RWPE1 (cell line): ENCODE results near the gene PPP1R3G.

Source experiments
- CTCF ChIA-PET: fragments of 350-600 bp; sonication (Branson Sonifier 250); formaldehyde crosslinking; extraction: SDS; loops from one replicate; lab custom pipeline; 2021; lab: Yijun Ruan, JAX
- POLR2A ChIA-PET: fragments of 400-600 bp; formaldehyde crosslinking; extraction: SDS; loops from one replicate; lab custom pipeline; 2020; ENCODE audit warnings: antibody characterized with exemption; ENCODE audit not compliant: low non-redundant PET; lab: Yijun Ruan, JAX
- DNase-seq: peaks from one replicate; pipeline ENCODE4 v3.0.0; 2012; ENCODE audit warnings: low spot score
- H3K27ac ChIP-seq: fragments of 450-650 bp; 2 replicates; pipeline ENCODE4 v1.5.1; 2017
- TF ChIP-seq, protein P1 (sequence below): fragments of 450-650 bp; conservative IDR thresholded peaks from 2 replicates; pipeline ENCODE4 v1.5.1; 2017; ENCODE audit warnings: low read depth, mild to moderate bottlenecking

PPP1R3G gene

DNA sequence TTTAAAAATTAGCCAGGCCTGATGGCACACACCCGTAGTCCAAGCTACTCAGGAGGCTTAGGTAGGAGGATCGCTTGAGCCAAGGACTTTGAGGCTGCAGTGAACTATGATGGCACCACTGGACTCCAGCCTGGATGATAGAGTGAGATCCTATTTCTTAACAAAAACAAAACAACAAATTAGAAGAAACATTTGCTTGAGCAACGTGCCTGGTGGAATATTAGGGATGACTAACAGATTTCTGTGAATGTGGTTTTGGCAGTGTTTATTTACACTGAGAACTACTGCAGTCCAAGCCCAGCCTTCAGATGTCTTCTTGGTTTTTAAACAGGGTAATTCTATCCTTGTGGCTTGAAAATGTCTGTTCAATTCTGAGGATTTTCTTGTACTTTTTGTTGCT lies 9.2 kb downstream of the PPP1R3G start:
- no peak overlapping the region for H3K27ac ChIP-seq
- no peak for DNase-seq
- TF ChIP-seq, protein P1, sequence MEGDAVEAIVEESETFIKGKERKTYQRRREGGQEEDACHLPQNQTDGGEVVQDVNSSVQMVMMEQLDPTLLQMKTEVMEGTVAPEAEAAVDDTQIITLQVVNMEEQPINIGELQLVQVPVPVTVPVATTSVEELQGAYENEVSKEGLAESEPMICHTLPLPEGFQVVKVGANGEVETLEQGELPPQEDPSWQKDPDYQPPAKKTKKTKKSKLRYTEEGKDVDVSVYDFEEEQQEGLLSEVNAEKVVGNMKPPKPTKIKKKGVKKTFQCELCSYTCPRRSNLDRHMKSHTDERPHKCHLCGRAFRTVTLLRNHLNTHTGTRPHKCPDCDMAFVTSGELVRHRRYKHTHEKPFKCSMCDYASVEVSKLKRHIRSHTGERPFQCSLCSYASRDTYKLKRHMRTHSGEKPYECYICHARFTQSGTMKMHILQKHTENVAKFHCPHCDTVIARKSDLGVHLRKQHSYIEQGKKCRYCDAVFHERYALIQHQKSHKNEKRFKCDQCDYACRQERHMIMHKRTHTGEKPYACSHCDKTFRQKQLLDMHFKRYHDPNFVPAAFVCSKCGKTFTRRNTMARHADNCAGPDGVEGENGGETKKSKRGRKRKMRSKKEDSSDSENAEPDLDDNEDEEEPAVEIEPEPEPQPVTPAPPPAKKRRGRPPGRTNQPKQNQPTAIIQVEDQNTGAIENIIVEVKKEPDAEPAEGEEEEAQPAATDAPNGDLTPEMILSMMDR = no peak
- CTCF ChIA-PET = no interaction called here
- POLR2A ChIA-PET = no interaction called here

DNA sequence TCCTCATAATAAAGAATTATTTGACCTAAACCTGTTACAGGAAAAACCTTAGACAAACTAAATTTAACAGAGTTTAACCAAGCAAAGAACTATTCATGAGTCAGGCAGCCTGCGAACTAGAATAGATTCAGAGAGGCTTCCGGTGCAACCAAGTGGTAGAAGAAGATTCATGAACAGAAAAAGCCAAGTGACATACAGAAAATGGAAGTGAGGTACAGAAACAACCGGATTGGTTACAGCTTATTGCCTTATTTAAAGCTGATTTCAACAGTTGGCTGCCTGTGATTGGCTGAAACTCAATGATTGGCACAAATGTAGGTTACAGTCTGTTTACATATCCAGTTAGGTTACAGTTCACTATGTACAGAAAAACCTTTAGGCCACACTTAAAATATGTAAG lies 10.1 kb downstream of the PPP1R3G start:
- POLR2A ChIA-PET = no interaction called here
- CTCF ChIA-PET = no interaction called here
- TF ChIP-seq, protein P1 = no peak
- DNase-seq = no peak
- H3K27ac ChIP-seq = no peak overlapping the region

DNA sequence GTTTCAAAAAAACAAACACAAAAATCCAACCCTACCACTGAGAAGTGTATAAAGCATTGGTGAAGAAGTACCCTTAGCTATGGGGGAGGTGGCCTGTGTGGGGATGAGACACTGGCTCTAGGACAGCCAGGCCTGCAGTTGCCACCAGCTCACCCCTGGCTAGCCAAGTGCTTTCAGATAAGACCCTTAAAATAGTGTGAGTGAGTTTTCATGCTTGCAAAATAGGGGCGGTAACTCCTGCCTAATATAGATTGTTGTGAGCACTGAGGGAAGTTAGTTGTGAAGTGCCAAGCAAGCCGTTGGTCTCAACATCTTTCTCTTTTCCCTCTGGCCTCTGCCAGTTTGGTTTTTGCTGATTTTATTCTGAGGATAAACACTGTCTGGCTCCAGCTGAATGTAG lies 11.3 kb downstream of the PPP1R3G start:
- ChIA-PET POLR2A (no interaction called here), CTCF (interaction anchor here (0.6 kb wide), 1 partner anchor 109 kb away, joined by 3 read pairs; no protein-coding TSS in a partner anchor)
- TF ChIP-seq, protein P1 = no peak
- H3K27ac ChIP-seq = no peak overlapping the region
- no peak for DNase-seq

DNA sequence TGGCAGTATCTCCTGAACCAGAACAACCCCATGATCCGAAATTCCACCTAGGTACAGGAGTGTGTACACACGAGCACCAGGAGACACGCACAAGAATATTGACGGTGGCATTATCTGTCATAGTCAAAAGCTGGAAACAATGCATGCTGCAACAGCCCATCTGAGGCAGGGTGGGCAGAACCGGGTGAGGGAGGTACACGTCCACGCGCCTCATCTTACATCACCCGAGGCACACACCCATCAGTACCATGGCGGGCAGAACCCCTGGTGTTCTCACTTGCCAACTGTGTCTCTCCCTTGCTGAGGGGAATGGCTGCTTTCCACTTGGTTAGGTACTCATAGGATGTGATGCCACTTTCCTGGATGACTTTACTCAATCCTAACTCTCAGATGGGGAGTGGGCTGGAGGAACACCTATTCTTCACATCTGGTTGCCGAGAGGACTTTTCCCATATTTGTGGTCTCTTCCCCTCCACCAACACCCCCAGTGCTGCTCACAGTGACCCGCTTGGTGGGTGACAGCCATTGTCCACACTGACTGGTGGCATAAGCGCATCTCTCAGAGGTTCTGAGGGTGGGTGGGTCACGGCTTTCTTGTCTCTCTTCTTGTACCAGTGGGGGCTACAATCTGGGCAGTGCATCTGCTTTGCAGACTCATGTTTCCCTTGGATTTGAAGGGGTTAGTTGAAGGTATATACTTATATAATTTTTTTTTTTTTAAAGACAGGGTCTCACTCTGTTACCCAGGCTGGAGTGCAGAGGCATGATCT lies 13.5 kb downstream of the PPP1R3G start:
- ChIA-PET CTCF (no interaction called here), POLR2A (no interaction called here)

DNA sequence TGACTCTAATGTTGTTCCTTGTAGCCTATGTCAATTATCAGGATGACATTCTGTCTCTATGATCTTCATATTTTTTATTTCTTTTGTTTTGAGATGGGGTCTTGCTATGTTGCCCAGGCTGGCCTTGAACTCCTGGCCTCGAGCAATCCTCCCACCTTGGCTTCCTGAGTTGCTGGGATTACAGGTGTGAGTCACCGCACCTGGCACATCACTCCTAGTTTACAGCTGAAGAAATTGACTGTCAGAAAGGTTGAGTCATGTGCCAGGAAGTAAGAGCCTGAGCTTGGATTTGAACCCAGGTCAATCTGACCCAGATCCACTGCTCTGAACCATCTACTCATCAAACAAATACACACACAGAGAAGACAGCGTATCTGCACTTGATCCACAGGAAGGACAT lies 14.4 kb downstream of the PPP1R3G start:
- POLR2A ChIA-PET = no interaction called here
- TF ChIP-seq, protein P1 = no peak
- CTCF ChIA-PET = no interaction called here
- no peak overlapping the region for H3K27ac ChIP-seq
- no peak for DNase-seq

More for the DNA sequence above, 13.5 kb downstream of the PPP1R3G start:
- DNase-seq = no peak
- H3K27ac ChIP-seq = no peak overlapping the region
- TF ChIP-seq, protein P1 = no peak

DNA sequence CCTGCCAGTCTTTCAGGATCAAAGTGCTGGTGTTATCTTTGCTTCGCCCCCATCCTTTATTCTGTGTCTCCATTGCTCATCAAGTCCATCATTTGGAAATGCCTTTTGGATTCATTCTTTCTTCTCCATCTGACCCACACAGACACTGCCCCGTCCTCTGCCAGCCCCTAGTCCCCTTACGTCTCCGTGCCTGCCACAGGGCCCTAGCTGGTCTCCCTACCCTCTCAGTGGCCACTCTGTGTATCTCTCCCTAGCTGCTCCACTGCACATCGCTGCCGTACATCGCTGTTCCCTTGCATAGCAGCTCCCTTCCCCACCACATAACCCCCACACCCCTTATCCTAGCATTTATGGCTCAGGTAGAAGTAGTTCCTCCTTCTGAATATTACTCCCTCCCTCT lies 15.7 kb downstream of the PPP1R3G start:
- no peak overlapping the region for H3K27ac ChIP-seq
- DNase-seq = no peak
- ChIA-PET POLR2A (no interaction called here), CTCF (no interaction called here)
- TF ChIP-seq, protein P1 = no peak
